ENCODE data around the gene NLRP1. TPM values are rescaled to one million over a fixed set of nuclear protein-coding genes. Genes with fewer than 3 reads are reported as not detected.

The NLRP1 gene
- total RNA-seq = 14.4 and 15.7 TPM in 2 replicates

GRCh38 chr17:5584383-5585286, at the start of gene NLRP1:
NLRP1 (minus strand) TSS chr17:5584509; CDS start chr17:5583957, 552 bp downstream.
- TF ChIP-seq CTCF (IDR thresholded peaks at IDR 0.05; ENCODE audit: insufficient read depth, low read length, poor library complexity, severe bottlenecking) = no peak
- no peak within 1 kb of the TSS for H3K4me3 ChIP-seq (ENCODE audit: low read depth, low read length)
- peak; percentile 64 for DNase-seq (ENCODE audit: low read depth)

GRCh38 chr17:5631958-5632590, 47.8 kb upstream of the NLRP1 start:
- no peak for TF ChIP-seq CTCF (IDR thresholded peaks at IDR 0.05; ENCODE audit: insufficient read depth, low read length, poor library complexity, severe bottlenecking)
- Histone ChIP-seq H3K36me3 (ENCODE audit: control insufficient read depth, insufficient read depth, low read length) (no peaks in the 10 kb centered on the region), H3K27me3 (ENCODE audit: control insufficient read depth, insufficient read depth, low read length) (peaks cover 2% of the 10 kb centered on the region), H3K4me3 (ENCODE audit: low read depth, low read length) (no peak overlapping the region)
- DNase-seq (ENCODE audit: low read depth) = no peak

More at GRCh38 chr17:5584383-5585286, at the start of gene NLRP1:
- Histone ChIP-seq H3K27me3 (ENCODE audit: control insufficient read depth, insufficient read depth, low read length) (no peaks in the 10 kb centered on the region), H3K36me3 (ENCODE audit: control insufficient read depth, insufficient read depth, low read length) (no peaks in the 10 kb centered on the region)

DNA sequence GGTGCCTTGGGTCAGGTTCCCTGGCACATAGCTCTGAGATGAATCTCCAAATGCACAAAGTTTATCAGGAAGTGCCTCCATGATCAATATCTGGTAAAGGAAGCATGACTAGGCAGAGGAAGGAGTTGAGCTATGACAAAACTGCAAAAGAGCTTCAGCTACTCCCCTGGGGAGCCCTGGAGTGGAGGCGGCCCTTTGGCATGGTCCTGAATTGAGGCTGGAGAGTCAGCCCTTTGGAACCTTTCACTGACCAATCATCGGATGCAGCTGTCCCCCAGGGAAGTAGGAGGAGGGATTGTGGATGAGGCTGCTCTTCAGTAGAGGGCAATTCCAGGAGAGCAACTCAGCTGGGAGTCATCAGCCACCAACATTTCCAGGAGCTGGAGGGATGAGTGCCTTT, 46.1 kb upstream of the NLRP1 start:
- Histone ChIP-seq H3K36me3 (ENCODE audit: control insufficient read depth, insufficient read depth, low read length) (no peaks in the 10 kb centered on the region), H3K4me3 (ENCODE audit: low read depth, low read length) (no peak overlapping the region), H3K27me3 (ENCODE audit: control insufficient read depth, insufficient read depth, low read length) (peaks cover 2% of the 10 kb centered on the region)
- no peak for DNase-seq (ENCODE audit: low read depth)
- no peak for TF ChIP-seq CTCF (IDR thresholded peaks at IDR 0.05; ENCODE audit: insufficient read depth, low read length, poor library complexity, severe bottlenecking)

- H3K36me3 ChIP-seq (ENCODE audit: control insufficient read depth, insufficient read depth, low read length) = no peaks in the 10 kb centered on the region
- H3K27me3 ChIP-seq (ENCODE audit: control insufficient read depth, insufficient read depth, low read length) = peaks cover 2% of the 10 kb centered on the region
- no peak overlapping the region for H3K4me3 ChIP-seq (ENCODE audit: low read depth, low read length)
- DNase-seq (ENCODE audit: low read depth) = no peak
- TF ChIP-seq CTCF (IDR thresholded peaks at IDR 0.05; ENCODE audit: insufficient read depth, low read length, poor library complexity, severe bottlenecking) = no peak
Measured at GRCh38 chr17:5629128-5629527, 44.8 kb upstream of the NLRP1 start.

DNA sequence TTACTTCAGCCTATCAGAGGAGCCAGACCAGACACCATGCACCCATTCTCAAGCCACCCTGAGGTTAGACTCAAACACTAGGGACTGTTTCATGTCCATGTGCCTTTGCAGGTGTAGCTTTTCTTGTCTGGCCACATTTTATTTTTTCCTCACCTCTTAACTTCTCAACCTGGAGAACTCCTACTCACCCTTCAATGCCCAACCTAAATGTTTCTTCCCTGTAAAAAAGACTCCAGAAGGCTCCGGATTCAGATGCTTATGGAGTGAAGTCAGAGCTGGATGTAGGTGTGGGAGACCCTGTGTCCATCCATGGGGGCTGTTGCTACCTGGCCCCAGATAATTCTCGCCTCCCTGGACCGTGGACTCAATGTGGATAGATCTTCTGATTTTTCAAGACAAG, 44.0 kb upstream of the NLRP1 start:
- Histone ChIP-seq H3K4me3 (ENCODE audit: low read depth, low read length) (no peak overlapping the region), H3K36me3 (ENCODE audit: control insufficient read depth, insufficient read depth, low read length) (no peaks in the 10 kb centered on the region), H3K27me3 (ENCODE audit: control insufficient read depth, insufficient read depth, low read length) (peaks cover 4% of the 10 kb centered on the region)
- no peak for DNase-seq (ENCODE audit: low read depth)
- TF ChIP-seq CTCF (IDR thresholded peaks at IDR 0.05; ENCODE audit: insufficient read depth, low read length, poor library complexity, severe bottlenecking) = no peak

All from kidney epithelial cell (primary cell).